IgD-negative memory B cell (primary cell): ENCODE data around the gene ERCC6L. TPM values are rescaled to one million over a fixed set of nuclear protein-coding genes. Genes with fewer than 3 reads are reported as not detected.
"Not testable (repeated sequence)": the region's sequence is repeated elsewhere in the genome, so short reads cannot be mapped to it uniquely, and the experiment has no call there.

Source experiments
- H3K27ac Mint-ChIP-seq, 3 donors: one replicate each; pipeline ENCODE4 v1.8.0; 2020 to 2022; ENCODE audit warnings: mild to moderate bottlenecking in 3 of 3, mixed read lengths in 3 of 3, moderate library complexity in 1 of 3
- H3K27me3 Mint-ChIP-seq: one replicate; pipeline ENCODE4 v1.8.0; 2021; ENCODE audit warnings: mixed read lengths
- H3K36me3 Mint-ChIP-seq: one replicate; pipeline ENCODE4 v1.8.0; 2020; ENCODE audit warnings: mild to moderate bottlenecking, mixed read lengths
- H3K4me1 Mint-ChIP-seq, 3 donors: one replicate each; pipeline ENCODE4 v1.8.0; 2020 to 2022; ENCODE audit warnings: mixed read lengths in 3 of 3, mild to moderate bottlenecking in 1 of 3
- H3K4me3 Mint-ChIP-seq, 4 donors: one replicate each; pipeline ENCODE4 v1.8.0; 2020 to 2022; ENCODE audit warnings: mild to moderate bottlenecking in 4 of 4, mixed read lengths in 4 of 4, moderate library complexity in 3 of 4
- H3K9me3 Mint-ChIP-seq, 3 donors: one replicate each; pipeline ENCODE4 v1.8.0; 2020 to 2021; ENCODE audit warnings: mixed read lengths in 3 of 3, mild to moderate bottlenecking in 1 of 3
- polyA plus RNA-seq: library from polyadenylated mRNA; unstranded; fragments of 300-500 nt; fragmentation: Illumina TruSeq; gene quantifications from one replicate; pipeline ENCODE4 v1.2.3, GENCODE V29; 2021

Gene ERCC6L
- polyA plus RNA-seq, 1 donor from 2014 or later: 0.15 TPM

GRCh38 chrX:72260448-72260847, 21.6 kb upstream of the ERCC6L start:
- Mint-ChIP-seq H3K4me3 (no peak overlapping the region), H3K27me3 (no peaks in the 10 kb centered on the region), H3K27ac (no peak overlapping the region), H3K4me1 (peaks cover 0 to 4% (median 0%) of the 10 kb centered on the region in 3 donors), H3K36me3 (peaks cover 2% of the 10 kb centered on the region), H3K9me3 (no peaks in the 10 kb centered on the region)

GRCh38 chrX:72258174-72258573, 19.3 kb upstream of the ERCC6L start:
- Mint-ChIP-seq H3K9me3 (no peaks in the 10 kb centered on the region), H3K27me3 (peaks cover 7% of the 10 kb centered on the region), H3K36me3 (peaks cover 2% of the 10 kb centered on the region), H3K4me1 (peaks cover 0 to 2% (median 0%) of the 10 kb centered on the region in 3 donors), H3K27ac (no peak overlapping the region), H3K4me3 (no peak overlapping the region)

- Mint-ChIP-seq H3K27me3 (peaks cover 12% of the 10 kb centered on the region), H3K27ac (no peak overlapping the region), H3K36me3 (peaks cover 7% of the 10 kb centered on the region), H3K4me3 (no peak overlapping the region), H3K4me1 (peaks cover 0 to 3% (median 0%) of the 10 kb centered on the region in 3 donors), H3K9me3 (no peaks in the 10 kb centered on the region)
Measured at GRCh38 chrX:72255864-72256263, 17.0 kb upstream of the ERCC6L start.

GRCh38 chrX:72255445-72255844, 16.6 kb upstream of the ERCC6L start:
- Mint-ChIP-seq H3K9me3 (no peaks in the 10 kb centered on the region), H3K27me3 (peaks cover 12% of the 10 kb centered on the region), H3K4me1 (peaks cover 0 to 3% (median 0%) of the 10 kb centered on the region in 3 donors), H3K4me3 (no peak overlapping the region), H3K36me3 (peaks cover 6% of the 10 kb centered on the region), H3K27ac (no peak overlapping the region)

- H3K9me3 Mint-ChIP-seq: no peaks in the 10 kb centered on the region
- peaks cover 6% of the 10 kb centered on the region for H3K36me3 Mint-ChIP-seq
- peaks cover 12% of the 10 kb centered on the region for H3K27me3 Mint-ChIP-seq
- H3K4me1 Mint-ChIP-seq: peaks cover 0 to 3% (median 0%) of the 10 kb centered on the region in 3 donors
- H3K27ac Mint-ChIP-seq: no peak overlapping the region
- no peak overlapping the region for H3K4me3 Mint-ChIP-seq
Measured at GRCh38 chrX:72254816-72255215, 16.0 kb upstream of the ERCC6L start.

GRCh38 chrX:72253686-72254085, 14.9 kb upstream of the ERCC6L start:
- Mint-ChIP-seq H3K27me3 (peaks cover 12% of the 10 kb centered on the region), H3K27ac (no peak overlapping the region), H3K9me3 (no peaks in the 10 kb centered on the region), H3K4me1 (peaks cover 0 to 3% (median 0%) of the 10 kb centered on the region in 3 donors), H3K36me3 (peaks cover 6% of the 10 kb centered on the region), H3K4me3 (no peak overlapping the region)

- no peak overlapping the region for H3K27ac Mint-ChIP-seq
- H3K4me1 Mint-ChIP-seq: no peaks in the 10 kb centered on the region
- H3K27me3 Mint-ChIP-seq: peaks cover 1% of the 10 kb centered on the region
- no peak overlapping the region for H3K4me3 Mint-ChIP-seq
- peaks cover 5% of the 10 kb centered on the region for H3K36me3 Mint-ChIP-seq
- H3K9me3 Mint-ChIP-seq: no peaks in the 10 kb centered on the region
Measured at GRCh38 chrX:72247206-72247942, 8.5 kb upstream of the ERCC6L start.

- peaks cover 2% of the 10 kb centered on the region for H3K36me3 Mint-ChIP-seq
- H3K4me1 Mint-ChIP-seq: no peaks in the 10 kb centered on the region
- peaks cover 1% of the 10 kb centered on the region for H3K27me3 Mint-ChIP-seq
- H3K9me3 Mint-ChIP-seq: no peaks in the 10 kb centered on the region
- H3K27ac Mint-ChIP-seq: no peak overlapping the region
- H3K4me3 Mint-ChIP-seq: no peak overlapping the region
Measured at GRCh38 chrX:72245461-72246089, 6.7 kb upstream of the ERCC6L start.

- Mint-ChIP-seq H3K9me3 (no peaks in the 10 kb centered on the region), H3K27ac (no peak overlapping the region), H3K27me3 (peaks cover 1% of the 10 kb centered on the region), H3K4me3 (no peak overlapping the region), H3K4me1 (peaks cover 0 to 3% (median under 1%) of the 10 kb centered on the region in 3 donors), H3K36me3 (peaks cover 2% of the 10 kb centered on the region)
Measured at GRCh38 chrX:72243472-72243871, 4.6 kb upstream of the ERCC6L start.

- H3K9me3 Mint-ChIP-seq: no peaks in the 10 kb centered on the region
- H3K27me3 Mint-ChIP-seq: no peaks in the 10 kb centered on the region
- no peak overlapping the region for H3K27ac Mint-ChIP-seq
Measured at GRCh38 chrX:72240976-72241375, 2.1 kb upstream of the ERCC6L start.

GRCh38 chrX:72238183-72238582, 644 bp downstream of the ERCC6L start:
- H3K4me3 Mint-ChIP-seq: peak overlapping the region; percentile 30 to 87 (median 75)
- no peaks in the 10 kb centered on the region for H3K27me3 Mint-ChIP-seq
- no peaks in the 10 kb centered on the region for H3K9me3 Mint-ChIP-seq
- peaks cover 0 to 5% (median 3%) of the 10 kb centered on the region in 3 donors for H3K4me1 Mint-ChIP-seq
- no peaks in the 10 kb centered on the region for H3K36me3 Mint-ChIP-seq
- no peak overlapping the region for H3K27ac Mint-ChIP-seq

More at GRCh38 chrX:72240976-72241375, 2.1 kb upstream of the ERCC6L start:
- Mint-ChIP-seq H3K4me3 (no peak overlapping the region), H3K36me3 (peaks cover 2% of the 10 kb centered on the region), H3K4me1 (peaks cover 0 to 5% (median 3%) of the 10 kb centered on the region in 3 donors)

- Mint-ChIP-seq H3K27me3 (no peaks in the 10 kb centered on the region), H3K4me3 (no peak overlapping the region), H3K27ac (no peak overlapping the region), H3K4me1 (peaks cover 0 to 5% (median 3%) of the 10 kb centered on the region in 3 donors), H3K9me3 (no peaks in the 10 kb centered on the region), H3K36me3 (no peaks in the 10 kb centered on the region)
Measured at GRCh38 chrX:72236841-72237240, 2.0 kb downstream of the ERCC6L start.

GRCh38 chrX:72230290-72230689, 8.5 kb downstream of the ERCC6L start:
- H3K9me3 Mint-ChIP-seq: no peaks in the 10 kb centered on the region
- no peak overlapping the region for H3K27ac Mint-ChIP-seq
- no peaks in the 10 kb centered on the region for H3K27me3 Mint-ChIP-seq
- no peaks in the 10 kb centered on the region for H3K36me3 Mint-ChIP-seq
- H3K4me3 Mint-ChIP-seq: no peak overlapping the region
- no peaks in the 10 kb centered on the region for H3K4me1 Mint-ChIP-seq

GRCh38 chrX:72220375-72220774, 18.5 kb downstream of the ERCC6L start:
- not testable (repeated sequence) for H3K27me3 Mint-ChIP-seq

GRCh38 chrX:72216973-72217372, 21.9 kb downstream of the ERCC6L start:
- Mint-ChIP-seq H3K4me3 (no peak overlapping the region), H3K27ac (no peak overlapping the region), H3K9me3 (no peaks in the 10 kb centered on the region), H3K27me3 (no peaks in the 10 kb centered on the region), H3K36me3 (peaks cover 6% of the 10 kb centered on the region), H3K4me1 (no peaks in the 10 kb centered on the region)

More at GRCh38 chrX:72220375-72220774, 18.5 kb downstream of the ERCC6L start:
- not testable (repeated sequence) for H3K4me1 Mint-ChIP-seq, H3K4me3 Mint-ChIP-seq, H3K9me3 Mint-ChIP-seq, H3K27ac Mint-ChIP-seq, H3K36me3 Mint-ChIP-seq
